ENCODE measurements around the gene KIF11. TPM values are rescaled to one million over a fixed set of nuclear protein-coding genes. Genes with fewer than 3 reads are reported as not detected.
A peak's percentile ranks its signal among the peaks of the same experiment; 100 is the strongest.

KIF11 gene
- total and polyA plus RNA-seq, 2 of the 13 experiments (the other 11 are each of a cell fraction or from before 2014, with no cell fraction given) = 8.7 to 38.4 TPM

- TF ChIP-seq STAT5B (CRISPR knock-in tag; IDR thresholded peaks at IDR 0.05) (no peak), ZNF800 (CRISPR knock-in tag; IDR thresholded peaks at IDR 0.05) (0 out of 2 replicates have a peak, but pooled peaks have one; percentile 19), TCF7L2 (IDR thresholded peaks at IDR 0.05; ENCODE audit: low read depth, low read length) (no peak), ZNF441 (CRISPR knock-in tag; IDR thresholded peaks at IDR 0.05; ENCODE audit: borderline replicate concordance) (0 out of 2 replicates have a peak, but pooled peaks have one; percentile 2), KLF15 (CRISPR knock-in tag; IDR thresholded peaks at IDR 0.05; ENCODE audit: borderline replicate concordance) (0 out of 2 replicates have a peak, but pooled peaks have one; percentile 59), KIAA2018 (CRISPR knock-in tag; IDR thresholded peaks at IDR 0.05; ENCODE audit: borderline replicate concordance) (peak; percentile 78; the same call in 1 of the 2 replicates), HMGXB3 (CRISPR knock-in tag; IDR thresholded peaks at IDR 0.05; ENCODE audit: borderline replicate concordance) (no peak), ZBTB21 (CRISPR knock-in tag; IDR thresholded peaks at IDR 0.05) (no peak), ZNF296 (CRISPR knock-in tag; conservative IDR thresholded peaks at IDR 0.05) (no peak), ZSCAN21 (CRISPR knock-in tag; IDR thresholded peaks at IDR 0.05; ENCODE audit: borderline replicate concordance) (peak; percentile 61; the same call in 1 of the 2 replicates), EEA1 (CRISPR knock-in tag; IDR thresholded peaks at IDR 0.05; ENCODE audit: borderline replicate concordance) (no peak), ZFP36 (IDR thresholded peaks at IDR 0.05; ENCODE audit: borderline replicate concordance, low read depth, low read length, partially characterized antibody) (no peak)
Measured at GRCh38 chr10:92688927-92689662, 96.2 kb downstream of the KIF11 start (continued).

All from HepG2 (cell line).